ENCODE measurements around the gene GLRA3. TPM values are rescaled to one million over a fixed set of nuclear protein-coding genes. Genes with fewer than 3 reads are reported as not detected.

Gene GLRA3
- total RNA-seq, 4 donors from 2014 or later = 0.04 TPM; not detected in 3

DNA sequence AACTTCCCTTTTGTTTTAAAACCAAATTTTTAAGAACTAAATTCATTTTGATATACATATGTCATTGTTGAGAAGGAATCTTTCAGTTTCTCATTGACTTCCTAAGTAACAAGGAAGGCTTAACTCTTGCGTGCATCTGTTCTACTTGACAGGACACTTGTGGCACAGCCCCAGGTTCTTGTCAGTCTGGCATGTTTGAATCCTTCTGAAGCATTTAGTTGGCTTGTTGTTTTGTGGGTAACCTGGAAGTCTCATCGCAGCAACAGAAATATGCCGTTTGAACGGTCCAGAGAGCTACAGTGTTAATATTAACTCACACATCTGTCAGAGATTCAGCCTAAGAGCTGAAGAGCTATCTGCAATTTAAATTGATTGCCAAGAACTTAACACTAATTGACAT lies 76.0 kb downstream of the GLRA3 start:
- DNase-seq (ENCODE audit: low spot score in 2 of 2) = no peak
- intact Hi-C loops (cut with DNase I; ENCODE audit: low total_unique reads) = no loop called here
- 60 to 69% methylated on average over 4 of the region's 4 CpGs for WGBS, 2 donors
- TF ChIP-seq, protein P1, sequence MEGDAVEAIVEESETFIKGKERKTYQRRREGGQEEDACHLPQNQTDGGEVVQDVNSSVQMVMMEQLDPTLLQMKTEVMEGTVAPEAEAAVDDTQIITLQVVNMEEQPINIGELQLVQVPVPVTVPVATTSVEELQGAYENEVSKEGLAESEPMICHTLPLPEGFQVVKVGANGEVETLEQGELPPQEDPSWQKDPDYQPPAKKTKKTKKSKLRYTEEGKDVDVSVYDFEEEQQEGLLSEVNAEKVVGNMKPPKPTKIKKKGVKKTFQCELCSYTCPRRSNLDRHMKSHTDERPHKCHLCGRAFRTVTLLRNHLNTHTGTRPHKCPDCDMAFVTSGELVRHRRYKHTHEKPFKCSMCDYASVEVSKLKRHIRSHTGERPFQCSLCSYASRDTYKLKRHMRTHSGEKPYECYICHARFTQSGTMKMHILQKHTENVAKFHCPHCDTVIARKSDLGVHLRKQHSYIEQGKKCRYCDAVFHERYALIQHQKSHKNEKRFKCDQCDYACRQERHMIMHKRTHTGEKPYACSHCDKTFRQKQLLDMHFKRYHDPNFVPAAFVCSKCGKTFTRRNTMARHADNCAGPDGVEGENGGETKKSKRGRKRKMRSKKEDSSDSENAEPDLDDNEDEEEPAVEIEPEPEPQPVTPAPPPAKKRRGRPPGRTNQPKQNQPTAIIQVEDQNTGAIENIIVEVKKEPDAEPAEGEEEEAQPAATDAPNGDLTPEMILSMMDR (IDR thresholded peaks at IDR 0.05) = no peak
- no peak for TF ChIP-seq POLR2A (IDR thresholded peaks at IDR 0.05)
- no peak overlapping the region for H3K4me3 ChIP-seq (ENCODE audit: low read depth, poor library complexity, severe bottlenecking)

DNA sequence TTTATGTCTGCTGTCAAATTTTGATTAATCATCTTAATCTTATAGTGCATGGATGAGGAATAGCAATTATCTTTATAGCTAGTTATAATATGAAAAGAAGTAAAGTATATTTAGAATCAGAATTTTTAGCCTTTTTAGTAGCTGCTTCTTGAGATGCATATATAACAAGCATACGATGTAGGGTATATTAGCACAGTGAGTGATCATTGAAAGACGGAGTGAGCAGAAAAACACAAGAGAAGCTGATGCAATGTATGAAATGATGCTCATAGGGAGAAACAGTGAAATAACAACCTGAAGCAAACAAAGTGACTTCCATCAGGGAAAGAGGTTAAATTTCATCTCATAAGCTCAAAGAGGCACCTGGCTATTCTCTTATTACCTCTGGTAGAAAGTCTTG lies 77.0 kb downstream of the GLRA3 start:
- intact Hi-C loops (cut with DNase I; ENCODE audit: low total_unique reads) = no loop called here
- WGBS, 2 donors = 63 to 79% methylated on average over 2 of the region's 2 CpGs

DNA sequence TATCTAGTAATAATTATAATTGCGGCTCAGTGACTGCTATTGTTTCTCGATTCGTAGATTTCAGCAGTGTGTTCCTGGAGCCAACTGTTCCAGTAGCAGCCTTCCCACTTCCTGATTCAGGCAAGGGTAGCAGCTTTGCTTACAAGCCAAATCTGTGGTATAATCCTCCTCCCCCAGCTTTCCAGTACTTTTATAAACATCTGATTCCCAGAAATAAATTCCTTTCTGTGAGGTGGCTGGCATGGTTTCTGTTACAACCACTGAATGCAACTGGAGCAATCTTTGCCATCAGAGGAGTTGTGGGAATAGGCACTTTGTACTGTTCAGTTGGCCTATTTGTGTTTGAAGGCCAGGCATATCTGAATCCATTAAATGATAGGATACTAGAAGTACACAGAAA lies 80.0 kb downstream of the GLRA3 start:
- intact Hi-C loops (cut with DNase I; ENCODE audit: low total_unique reads) = no loop called here
- TF ChIP-seq POLR2A (IDR thresholded peaks at IDR 0.05) = no peak
- TF ChIP-seq, protein P1 (IDR thresholded peaks at IDR 0.05) = no peak
- no peak overlapping the region for H3K4me3 ChIP-seq (ENCODE audit: low read depth, poor library complexity, severe bottlenecking)
- DNase-seq (ENCODE audit: low spot score in 2 of 2) = no peak
- WGBS, 2 donors = 76 to 81% methylated on average over 3 of the region's 3 CpGs

More for the DNA sequence above, 77.0 kb downstream of the GLRA3 start:
- no peak for DNase-seq (ENCODE audit: low spot score in 2 of 2)
- TF ChIP-seq POLR2A (IDR thresholded peaks at IDR 0.05) = no peak
- TF ChIP-seq, protein P1 (IDR thresholded peaks at IDR 0.05) = no peak
- no peak overlapping the region for H3K4me3 ChIP-seq (ENCODE audit: low read depth, poor library complexity, severe bottlenecking)

DNA sequence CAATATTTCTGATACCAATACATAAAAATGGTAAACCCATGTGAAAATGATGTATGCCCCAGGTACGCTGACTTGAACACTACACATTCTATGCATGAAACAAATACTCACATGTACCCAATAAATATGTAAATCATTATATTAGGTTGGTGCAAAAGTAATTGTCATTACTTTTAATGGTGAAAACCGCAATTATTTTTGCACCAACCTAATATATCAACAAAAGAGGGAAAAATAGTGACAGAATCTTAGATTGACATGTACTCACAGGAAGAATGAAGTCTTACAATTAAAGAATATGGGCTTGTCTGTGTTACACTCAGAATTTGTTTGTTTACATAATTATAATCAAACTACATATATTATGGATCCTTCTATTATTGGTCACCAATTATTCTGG lies 82.3 kb downstream of the GLRA3 start:
- intact Hi-C loops (cut with DNase I; ENCODE audit: low total_unique reads) = no loop called here
- H3K4me3 ChIP-seq (ENCODE audit: low read depth, poor library complexity, severe bottlenecking) = no peak overlapping the region
- WGBS, 2 donors = 76% methylated on average over 2 of the region's 2 CpGs
- TF ChIP-seq, protein P1 (IDR thresholded peaks at IDR 0.05) = no peak
- TF ChIP-seq POLR2A (IDR thresholded peaks at IDR 0.05) = no peak
- DNase-seq (ENCODE audit: low spot score in 2 of 2) = no peak

DNA sequence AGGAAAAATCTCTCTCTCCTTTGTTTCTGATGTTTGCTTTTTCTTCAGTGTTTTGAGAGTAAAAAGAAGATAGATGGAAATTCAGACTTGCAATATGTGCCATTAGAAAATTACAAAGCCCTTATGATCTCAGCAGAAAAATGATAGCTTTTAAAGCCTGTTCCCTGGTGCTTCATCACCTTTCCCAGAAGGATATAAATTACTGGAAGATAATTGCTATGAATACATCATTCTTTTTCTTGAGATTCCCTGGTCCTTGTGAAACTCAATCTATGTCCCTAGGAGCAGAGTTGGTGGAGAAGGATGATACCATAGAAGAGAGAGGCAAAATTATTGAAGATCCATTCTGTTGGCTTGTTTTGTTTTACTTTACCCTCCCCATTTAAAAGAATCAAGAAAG lies 86.5 kb downstream of the GLRA3 start:
- H3K4me3 ChIP-seq (ENCODE audit: low read depth, poor library complexity, severe bottlenecking) = no peak overlapping the region
- intact Hi-C loops (cut with DNase I; ENCODE audit: low total_unique reads) = no loop called here
- TF ChIP-seq POLR2A (IDR thresholded peaks at IDR 0.05) = no peak
- TF ChIP-seq, protein P1 (IDR thresholded peaks at IDR 0.05) = no peak
- no peak for DNase-seq (ENCODE audit: low spot score in 2 of 2)

DNA sequence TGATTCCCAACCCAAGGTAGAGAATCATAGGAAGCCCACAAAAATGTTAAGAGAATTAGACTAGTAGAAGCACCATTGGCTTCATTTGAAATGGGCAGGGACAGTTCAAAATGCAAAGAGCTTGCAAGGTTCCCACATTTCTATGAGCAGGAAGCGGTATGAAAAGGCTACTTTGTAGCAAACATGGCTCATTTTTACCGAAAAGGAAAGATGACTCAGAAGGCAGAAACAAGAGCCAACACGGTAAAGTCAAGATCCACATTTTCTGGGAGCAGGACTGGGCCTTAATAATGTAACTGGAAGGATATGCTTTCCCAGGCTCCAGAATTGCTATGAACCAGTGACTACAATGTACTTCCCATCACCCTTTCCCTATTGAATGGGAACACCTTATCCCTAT lies 89.5 kb downstream of the GLRA3 start:
- TF ChIP-seq POLR2A (IDR thresholded peaks at IDR 0.05) = no peak
- TF ChIP-seq, protein P1 (IDR thresholded peaks at IDR 0.05) = no peak
- H3K4me3 ChIP-seq (ENCODE audit: low read depth, poor library complexity, severe bottlenecking) = no peak overlapping the region
- DNase-seq (ENCODE audit: low spot score in 2 of 2) = no peak
- WGBS, 2 donors = 89 to 90% methylated on average over 3 of the region's 3 CpGs
- intact Hi-C loops (cut with DNase I; ENCODE audit: low total_unique reads) = no loop called here

Data from lower leg skin (tissue), 4 donors.